HG02759 (cell line): Measurements from ENCODE around the gene ZBTB37.
"Not testable (repeated sequence)": the region's sequence is repeated elsewhere in the genome, so short reads cannot be mapped to it uniquely, and the experiment has no call there.

Source experiments
- ATAC-seq: cut with Tn5 transposase; IDR thresholded peaks from one replicate; pipeline ENCODE4 v1.9.1; 2021; ENCODE audit warnings: mild to moderate bottlenecking, moderate library complexity; ENCODE audit not compliant: unreplicated experiment

The ZBTB37 gene

GRCh38 chr1:173900427-173900826 is 32.2 kb downstream of the ZBTB37 start:
- ATAC-seq = no peak

- ATAC-seq = no peak
These were observed 32.8 kb downstream of the ZBTB37 start for GRCh38 chr1:173900992-173901391.

DNA sequence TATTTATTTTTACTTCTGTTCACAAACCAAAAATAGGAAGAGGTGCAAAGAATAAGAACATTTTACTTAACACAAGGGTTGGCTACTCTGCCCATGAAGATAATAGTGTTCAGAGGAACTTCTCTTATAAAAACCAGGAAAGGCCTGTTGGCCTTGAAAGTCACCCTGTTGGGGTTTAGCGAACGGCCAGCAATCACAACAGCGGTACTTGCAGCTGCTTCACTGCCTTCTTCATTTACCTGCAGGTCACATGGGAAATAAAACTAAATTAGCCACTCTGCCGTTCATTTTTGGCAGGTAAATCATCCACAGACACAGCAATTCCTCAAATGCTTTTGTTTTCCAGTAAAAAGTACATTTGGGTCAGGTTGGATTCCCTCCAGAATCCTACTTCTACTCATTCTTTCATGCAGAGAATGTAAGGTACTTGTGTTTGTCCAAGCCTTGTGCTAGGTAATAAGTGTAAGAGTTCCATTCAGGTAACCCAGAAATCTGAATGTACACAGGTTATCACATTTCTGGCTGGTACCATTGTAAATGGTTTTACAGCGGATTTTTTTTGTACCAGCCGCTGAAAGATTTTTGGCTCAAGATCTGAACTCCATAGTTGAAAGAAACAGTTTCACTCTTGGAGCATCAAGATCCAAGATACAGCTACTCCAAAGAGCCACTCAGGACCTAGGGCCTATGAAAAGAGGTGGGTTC is 35.8 kb downstream of the ZBTB37 start:
- ATAC-seq = no peak

DNA sequence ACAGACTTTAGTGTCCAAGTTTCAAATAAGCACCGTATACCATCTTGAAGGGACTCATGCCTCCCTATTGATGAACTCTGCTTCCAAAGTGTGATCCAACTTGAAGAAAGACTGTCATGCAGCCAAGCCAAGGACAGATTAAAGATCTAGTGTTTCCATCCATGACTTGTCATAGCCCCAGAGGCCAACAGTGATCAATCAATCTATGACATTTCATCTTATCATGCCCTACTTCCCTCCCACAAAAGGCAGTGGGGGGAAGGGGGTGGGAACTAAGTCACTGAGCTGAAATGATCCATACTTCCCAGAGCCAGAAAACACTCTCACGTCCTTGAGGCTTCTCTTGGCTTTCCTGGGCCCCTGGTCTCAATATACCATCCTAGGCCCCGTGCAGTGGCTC is 44.9 kb downstream of the ZBTB37 start:
- no peak for ATAC-seq

DNA sequence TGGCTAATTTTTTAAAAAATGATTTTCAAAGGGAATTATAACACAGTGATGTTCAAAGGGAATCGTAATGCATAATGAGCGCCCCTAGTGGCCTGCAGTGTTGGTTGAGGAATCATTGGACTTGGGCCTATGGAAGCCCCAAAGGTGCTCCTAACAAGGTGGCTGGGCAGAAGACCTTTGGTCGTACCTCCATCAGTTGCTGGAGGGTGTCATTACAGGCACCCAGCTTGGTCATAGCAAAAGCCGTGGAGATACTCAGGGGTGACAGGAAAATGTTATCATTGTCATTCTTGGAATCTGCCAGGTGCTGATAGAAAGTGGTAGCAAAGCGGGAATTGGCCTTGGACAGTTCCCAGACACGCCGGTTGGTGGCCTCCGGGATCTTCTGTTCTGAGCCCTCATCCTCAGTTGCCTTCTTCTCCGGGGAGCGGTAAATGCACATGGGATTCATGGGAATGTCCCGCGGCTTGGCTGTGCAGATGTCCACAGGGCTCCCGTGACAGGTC is 46.2 kb downstream of the ZBTB37 start:
- no peak for ATAC-seq

DNA sequence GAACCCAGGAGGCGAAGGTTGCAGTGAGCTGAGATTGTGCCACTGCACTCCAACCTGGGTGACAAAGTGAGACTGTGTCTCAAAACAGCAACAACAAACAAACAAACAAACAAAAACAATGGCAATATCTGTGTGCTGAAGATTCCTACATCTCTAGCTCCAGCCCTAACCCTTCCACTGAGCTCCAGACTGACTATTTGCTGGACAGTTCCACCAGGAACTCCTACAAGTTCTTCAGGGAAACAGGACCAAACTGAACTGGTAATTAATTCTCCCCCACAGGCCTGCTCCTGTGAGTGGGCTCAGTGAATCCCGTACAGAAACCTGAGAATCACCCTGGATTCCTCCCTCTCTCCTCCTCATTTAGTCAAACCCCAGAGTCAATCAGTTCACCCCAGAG is 47.4 kb downstream of the ZBTB37 start:
- no peak for ATAC-seq

- no peak for ATAC-seq
These were observed 48.5 kb downstream of the ZBTB37 start for GRCh38 chr1:173916667-173917066.

GRCh38 chr1:173917149-173917548 is 49.0 kb downstream of the ZBTB37 start, which contains the start of gene SERPINC1:
TSS of gene SERPINC1 (minus strand) at chr1:173917327. CDS start at chr1:173917259, 68 bp downstream.
- ATAC-seq = no peak

DNA sequence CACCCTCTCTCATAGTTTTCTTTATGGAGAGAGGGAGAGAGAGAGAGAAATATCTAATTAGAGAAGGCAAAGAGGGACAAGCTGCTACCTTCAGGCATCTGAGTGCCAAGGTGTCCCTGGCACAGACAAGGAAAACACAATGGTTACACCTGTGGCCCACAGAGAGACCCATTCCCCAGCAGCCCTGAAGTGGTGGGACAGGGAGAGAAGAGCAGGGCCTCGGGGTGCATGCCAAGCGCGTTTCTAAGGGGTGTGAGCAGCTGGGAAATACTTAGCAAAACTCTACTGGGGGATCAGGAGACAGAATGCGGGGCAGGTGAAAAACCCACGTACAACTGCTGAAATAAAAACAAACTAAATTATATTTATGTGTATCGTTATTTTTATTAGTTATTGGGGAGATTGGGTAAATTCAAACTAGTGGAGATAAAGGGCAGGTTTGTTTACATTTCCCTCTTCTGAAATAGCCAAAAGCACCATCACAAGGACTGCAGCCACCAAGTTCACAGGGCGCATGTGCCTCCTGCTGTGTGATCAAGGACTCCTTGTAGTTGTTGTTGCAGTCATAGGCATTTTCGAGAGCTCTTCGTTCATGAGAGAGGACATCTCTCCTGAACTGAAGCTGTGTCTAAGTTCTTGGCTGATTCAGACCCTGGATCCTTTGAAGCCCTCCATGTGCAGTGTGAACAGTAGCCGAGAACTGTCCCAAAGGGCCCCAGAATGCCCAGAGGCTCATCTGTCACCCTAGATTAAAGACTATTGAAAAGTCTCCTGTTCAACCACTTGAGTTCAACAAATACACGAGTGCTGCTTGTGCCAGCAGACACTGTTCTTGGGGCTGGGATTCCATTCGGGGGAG is 49.7 kb downstream of the ZBTB37 start:
- no peak for ATAC-seq

GRCh38 chr1:173920861-173921260 is 52.7 kb downstream of the ZBTB37 start:
- ATAC-seq = no peak

- ATAC-seq = no peak
These were observed 57.4 kb downstream of the ZBTB37 start for GRCh38 chr1:173925306-173926242.

DNA sequence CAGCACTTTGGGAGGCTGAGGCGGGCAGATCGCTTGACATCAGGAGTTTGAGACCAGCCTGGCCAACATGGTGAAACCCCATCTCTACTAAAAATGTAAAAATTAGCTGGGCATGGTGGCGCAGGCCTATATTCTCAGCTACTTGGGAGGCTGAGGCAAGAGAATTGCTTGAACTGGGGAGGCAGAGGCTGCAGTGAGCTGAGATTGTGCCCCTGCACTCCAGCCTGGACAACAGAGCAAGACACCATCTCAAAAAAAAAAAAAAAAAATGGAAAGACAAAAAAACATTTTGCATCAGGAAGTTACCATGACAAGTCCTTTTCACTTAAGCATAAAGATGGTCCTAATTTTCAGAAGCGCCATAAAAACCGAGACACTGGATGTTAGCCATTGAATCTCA is 62.4 kb downstream of the ZBTB37 start:
- not testable (repeated sequence) for ATAC-seq

DNA sequence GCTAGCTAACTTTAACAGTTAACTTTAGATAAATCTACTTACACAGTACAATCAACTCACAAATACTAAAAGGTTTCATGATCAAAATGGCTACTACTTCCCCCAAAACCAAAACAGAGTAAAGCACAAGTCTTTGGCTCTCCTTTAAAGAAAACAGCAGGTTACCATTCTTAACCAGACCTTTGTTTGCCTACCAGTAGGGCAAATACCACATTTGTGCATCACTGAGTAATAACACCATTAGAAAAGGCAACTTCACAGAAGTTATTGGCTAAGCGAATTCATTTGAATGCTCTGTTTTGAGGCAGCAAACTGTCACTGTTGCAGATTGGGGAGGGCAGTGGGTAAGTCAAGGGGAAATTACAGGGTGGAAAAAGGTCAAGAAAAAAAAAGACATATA is 66.3 kb downstream of the ZBTB37 start:
- ATAC-seq = no peak

DNA sequence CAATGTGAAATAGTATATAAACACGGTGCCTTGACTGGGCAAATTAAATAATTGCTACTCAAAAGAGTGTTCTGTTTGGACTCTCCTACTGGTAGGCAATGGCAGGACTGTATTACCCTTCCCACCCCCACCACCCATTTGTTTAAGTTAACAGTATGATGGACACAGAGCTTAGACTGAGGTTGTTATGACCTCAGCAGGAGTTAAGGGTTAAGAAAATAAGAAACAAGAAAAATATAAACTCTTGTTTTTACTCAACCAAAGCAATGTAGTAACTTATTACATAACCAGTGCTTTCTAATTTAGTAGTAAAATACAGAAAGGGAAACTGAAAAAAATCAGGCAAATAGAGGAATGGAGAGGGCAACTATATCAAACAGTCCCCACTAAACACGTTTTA is 68.9 kb downstream of the ZBTB37 start:
- no peak for ATAC-seq

DNA sequence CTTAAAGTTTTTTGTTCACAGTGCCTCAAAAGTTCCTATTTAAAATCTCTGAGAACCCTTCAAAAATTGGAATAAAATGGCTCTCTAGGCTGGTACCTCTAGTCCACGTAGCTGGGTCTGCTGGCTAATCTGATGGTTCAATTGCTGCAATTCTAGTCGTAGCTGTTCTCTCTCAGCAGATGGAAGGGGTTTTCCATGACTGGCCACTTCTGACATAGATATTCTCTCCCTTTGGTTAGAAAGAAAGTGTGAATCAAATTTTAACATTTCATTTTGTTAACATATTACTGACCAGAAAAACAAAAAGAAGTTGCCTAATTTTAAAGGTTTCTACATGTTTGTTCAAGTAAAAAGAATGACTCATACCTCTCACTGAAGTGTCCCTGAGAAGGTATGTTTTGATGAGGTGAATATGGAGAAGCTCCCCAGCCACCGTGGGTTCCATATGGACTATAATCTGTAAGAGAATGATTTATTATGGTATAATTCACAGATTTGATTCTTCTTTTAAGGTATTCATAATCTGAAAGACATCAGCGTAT is 78.3 kb downstream of the ZBTB37 start:
- ATAC-seq = no peak

DNA sequence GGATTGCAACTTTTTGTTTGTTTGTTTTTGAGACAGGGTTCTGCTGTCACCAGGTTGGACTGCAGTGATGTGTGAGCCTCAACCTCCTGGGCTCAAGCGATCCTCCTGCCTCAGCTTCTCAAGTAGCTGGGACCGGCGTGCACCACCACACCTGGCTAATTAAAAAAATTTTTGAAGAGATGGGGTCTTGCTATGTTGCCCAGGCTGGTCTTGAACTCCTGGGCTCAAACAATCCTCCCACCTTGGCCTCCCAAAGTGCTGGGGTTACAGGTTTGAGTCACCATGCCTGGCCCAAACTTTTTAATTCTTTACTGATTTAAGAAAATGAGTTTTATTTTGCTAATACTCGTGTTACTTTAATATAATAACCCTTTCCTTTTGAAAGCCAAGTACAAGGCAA is 80.4 kb downstream of the ZBTB37 start:
- ATAC-seq = no peak
